Prostate gland (tissue), 2 donors: ENCODE data around the gene ELOVL1. TPM values are rescaled to one million over a fixed set of nuclear protein-coding genes. Genes with fewer than 3 reads are reported as not detected.

Source experiments
- DNase-seq: peaks from one replicate; pipeline ENCODE4 v3.0.0-alpha.2; 2019; ENCODE audit warnings: low spot score
- H3K27ac ChIP-seq, 2 donors: fragments of 200-600 bp; sonication (generic); 2 replicates each; pipeline ENCODE4 v1.5.1; 2017 to 2019
- H3K27me3 ChIP-seq: fragments of 200-600 bp; sonication (generic); replicated peaks from 2 replicates; pipeline ENCODE4 v1.5.1; 2019; ENCODE audit not compliant: insufficient read depth
- H3K36me3 ChIP-seq, 2 donors: fragments of 200-600 bp; sonication (generic); 1 replicate in 1 of 2; 2 replicates in 1 of 2; pipeline versions ENCODE4 v1.5.1 to v1.8.1; 2017 to 2019
- H3K4me1 ChIP-seq: fragments of 200-600 bp; sonication (generic); replicated peaks from 2 replicates; pipeline ENCODE4 v1.5.1; 2019
- H3K4me3 ChIP-seq, 2 donors: fragments of 200-600 bp; sonication (generic); 2 replicates each; pipeline ENCODE4 v1.5.1; 2017 to 2019
- H3K9me3 ChIP-seq: fragments of 200-600 bp; sonication (generic); 2 replicates; pipeline ENCODE4 v1.5.1; 2017
- CTCF ChIP-seq, 4 experiments: fragments of 200-600 bp in 2 of 4; fragments of 450-650 bp in 2 of 4; sonication (generic) in 2 of 4; IDR thresholded peaks; 1 replicate in 3 of 4; 2 replicates in 1 of 4; pipeline ENCODE4 v1.5.1; 2016 to 2019; ENCODE audit warnings: antibody characterized with exemption in 4 of 4, mild to moderate bottlenecking in 2 of 4, moderate library complexity in 2 of 4
- POLR2A ChIP-seq: fragments of 450-650 bp; IDR thresholded peaks from one replicate; pipeline ENCODE4 v1.6.1; 2016; ENCODE audit warnings: antibody characterized with exemption, mild to moderate bottlenecking
- POLR2AphosphoS5 ChIP-seq: sonication (generic); formaldehyde crosslinking; IDR thresholded peaks from one replicate; pipeline ENCODE4 v1.6.1; 2017; ENCODE audit warnings: antibody characterized with exemption
- WGBS: methylation state at CpG from one replicate; pipeline ENCODE4 v1.1.5; 2018; 5-methylcytosine and 5-hydroxymethylcytosine counted together
- intact Hi-C: fragments of 100-400 bp; cut with DNase I; formaldehyde crosslinking; loops from one replicate; pipeline ENCODE4 v1.14.2; 2022
- total RNA-seq, 2 donors: library from RNA; depleted of rRNA; stranded (reverse); fragments of >200 nt; gene quantifications; one replicate each; pipeline ENCODE4 v1.1.0, GENCODE V29; 2016

ELOVL1 gene
- total RNA-seq, 2 donors from 2014 or later: 48.6 to 62.0 TPM

- 94% methylated on average over 1 of the region's 1 CpG for WGBS
- Histone ChIP-seq H3K4me1 (no peaks in the 10 kb centered on the region), H3K27ac (no peak overlapping the region), H3K27me3 (no peaks in the 10 kb centered on the region), H3K36me3 (no peaks in the 10 kb centered on the region), H3K9me3 (no peaks in the 10 kb centered on the region), H3K4me3 (no peak overlapping the region)
- no peak for TF ChIP-seq POLR2A
- TF ChIP-seq CTCF (IDR thresholded peaks at IDR 0.05): no peak
- TF ChIP-seq POLR2AphosphoS5: no peak
- DNase-seq: no peak
- intact Hi-C loops: no loop called here
Measured at GRCh38 chr1:43327549-43328292, 40.1 kb downstream of the ELOVL1 start.

- no peak for TF ChIP-seq POLR2AphosphoS5
- no peak for TF ChIP-seq CTCF (IDR thresholded peaks at IDR 0.05)
- no peak for TF ChIP-seq POLR2A
- Histone ChIP-seq H3K36me3 (no peaks in the 10 kb centered on the region), H3K4me3 (no peak overlapping the region), H3K27me3 (no peaks in the 10 kb centered on the region), H3K4me1 (no peaks in the 10 kb centered on the region), H3K27ac (no peak overlapping the region), H3K9me3 (no peaks in the 10 kb centered on the region)
- no peak for DNase-seq
- intact Hi-C loops: no loop called here
Measured at GRCh38 chr1:43325381-43325780, 42.4 kb downstream of the ELOVL1 start.

- intact Hi-C loops: no loop called here
- no peak for DNase-seq
- no peaks in the 10 kb centered on the region for H3K27me3 ChIP-seq
- H3K4me3 ChIP-seq: no peak overlapping the region
- no peaks in the 10 kb centered on the region for H3K4me1 ChIP-seq
- no peaks in the 10 kb centered on the region for H3K36me3 ChIP-seq
- WGBS: 95% methylated on average over 1 of the region's 1 CpG
- H3K9me3 ChIP-seq: no peaks in the 10 kb centered on the region
- no peak overlapping the region for H3K27ac ChIP-seq
- TF ChIP-seq CTCF (IDR thresholded peaks at IDR 0.05) (no peak), POLR2AphosphoS5 (no peak), POLR2A (no peak)
Measured at GRCh38 chr1:43324810-43325209, 43.0 kb downstream of the ELOVL1 start.

GRCh38 chr1:43322506-43322905, 45.3 kb downstream of the ELOVL1 start:
- no peak for DNase-seq
- Histone ChIP-seq H3K4me3 (no peak overlapping the region), H3K9me3 (no peaks in the 10 kb centered on the region), H3K27ac (no peak overlapping the region), H3K36me3 (no peaks in the 10 kb centered on the region), H3K4me1 (no peaks in the 10 kb centered on the region), H3K27me3 (no peaks in the 10 kb centered on the region)
- TF ChIP-seq POLR2AphosphoS5 (no peak), CTCF (IDR thresholded peaks at IDR 0.05) (no peak), POLR2A (no peak)
- 90% methylated on average over 5 of the region's 5 CpGs for WGBS
- intact Hi-C loops: no loop called here

GRCh38 chr1:43321331-43321891, 46.4 kb downstream of the ELOVL1 start:
- Histone ChIP-seq H3K27me3 (no peaks in the 10 kb centered on the region), H3K27ac (no peak overlapping the region), H3K36me3 (no peaks in the 10 kb centered on the region), H3K4me3 (no peak overlapping the region), H3K4me1 (no peaks in the 10 kb centered on the region), H3K9me3 (no peaks in the 10 kb centered on the region)
- no peak for TF ChIP-seq POLR2A
- intact Hi-C loops: no loop called here
- 94% methylated on average over 16 of the region's 16 CpGs for WGBS
- no peak for DNase-seq
